Measurements from ENCODE around the gene PRR36. TPM values are rescaled to one million over a fixed set of nuclear protein-coding genes. Genes with fewer than 3 reads are reported as not detected.

Gene PRR36
- total RNA-seq, 1 experiment from 2014 or later: 3.3 TPM

GRCh38 chr19:7856679-7857663 lies 17.2 kb downstream of the PRR36 start:
- POLR2A ChIA-PET (ENCODE audit: low non-redundant PET): no interaction called here
- DNase-seq (ENCODE audit: low spot score): no peak
- no peaks in the 10 kb centered on the region for H3K36me3 ChIP-seq (ENCODE audit: insufficient read depth, low read length, poor library complexity, severe bottlenecking)
- no peaks in the 10 kb centered on the region for H3K27me3 ChIP-seq (replicated peaks; ENCODE audit: insufficient read depth, low read depth, low read length, poor library complexity)
- CTCF ChIA-PET: no interaction called here
- no TSS peak for BruUV-seq (replicated peaks)
- no peaks in the 10 kb centered on the region for H3K9me3 ChIP-seq (ENCODE audit: low read depth, low read length, poor library complexity, severe bottlenecking)
- no peak overlapping the region for H3K27ac ChIP-seq (ENCODE audit: low read depth, low read length, poor library complexity, severe bottlenecking)
- H3K4me1 ChIP-seq (ENCODE audit: insufficient read depth, low read length, poor library complexity, severe bottlenecking): no peaks in the 10 kb centered on the region
- H3K4me3 ChIP-seq (ENCODE audit: low read depth, low read length, poor library complexity, severe bottlenecking): no peak overlapping the region
- TF ChIP-seq, protein P1, sequence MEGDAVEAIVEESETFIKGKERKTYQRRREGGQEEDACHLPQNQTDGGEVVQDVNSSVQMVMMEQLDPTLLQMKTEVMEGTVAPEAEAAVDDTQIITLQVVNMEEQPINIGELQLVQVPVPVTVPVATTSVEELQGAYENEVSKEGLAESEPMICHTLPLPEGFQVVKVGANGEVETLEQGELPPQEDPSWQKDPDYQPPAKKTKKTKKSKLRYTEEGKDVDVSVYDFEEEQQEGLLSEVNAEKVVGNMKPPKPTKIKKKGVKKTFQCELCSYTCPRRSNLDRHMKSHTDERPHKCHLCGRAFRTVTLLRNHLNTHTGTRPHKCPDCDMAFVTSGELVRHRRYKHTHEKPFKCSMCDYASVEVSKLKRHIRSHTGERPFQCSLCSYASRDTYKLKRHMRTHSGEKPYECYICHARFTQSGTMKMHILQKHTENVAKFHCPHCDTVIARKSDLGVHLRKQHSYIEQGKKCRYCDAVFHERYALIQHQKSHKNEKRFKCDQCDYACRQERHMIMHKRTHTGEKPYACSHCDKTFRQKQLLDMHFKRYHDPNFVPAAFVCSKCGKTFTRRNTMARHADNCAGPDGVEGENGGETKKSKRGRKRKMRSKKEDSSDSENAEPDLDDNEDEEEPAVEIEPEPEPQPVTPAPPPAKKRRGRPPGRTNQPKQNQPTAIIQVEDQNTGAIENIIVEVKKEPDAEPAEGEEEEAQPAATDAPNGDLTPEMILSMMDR (conservative IDR thresholded peaks at IDR 0.05; ENCODE audit: low read depth, low read length): no peak
- TF ChIP-seq EZH2 (IDR thresholded peaks at IDR 0.05; ENCODE audit: borderline replicate concordance, low read depth, low read length, poor library complexity, severe bottlenecking): no peak
- intact Hi-C loops (cut with micrococcal nuclease; ENCODE audit: unreplicated experiment): loop anchor here (10.0 kb wide), 1 partner anchor 398 kb away; no protein-coding TSS in a partner anchor

DNA sequence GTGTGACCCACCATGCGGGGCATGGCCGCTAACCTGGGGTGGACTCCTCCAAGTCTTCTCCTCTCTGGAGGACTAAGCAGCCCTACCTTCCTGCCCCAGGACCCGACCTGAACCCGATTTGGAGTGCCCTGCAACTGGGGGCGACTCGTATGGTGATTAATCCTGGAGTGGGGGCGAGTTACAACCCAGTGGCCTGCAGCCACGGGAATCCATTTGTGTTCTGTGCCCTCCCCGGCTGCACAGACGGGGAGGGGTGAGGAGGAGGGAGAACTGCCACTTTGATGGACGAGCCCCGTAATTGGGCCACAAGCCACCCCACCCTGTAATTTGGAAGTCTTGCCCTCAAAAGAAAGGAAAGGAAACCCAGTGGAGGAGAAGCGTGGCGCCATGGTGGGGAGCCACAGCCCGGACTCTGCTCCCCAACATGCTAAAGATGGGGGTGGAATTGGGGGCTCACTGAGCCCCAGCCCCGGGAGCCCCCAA lies 18.0 kb downstream of the PRR36 start:
- intact Hi-C loops (cut with micrococcal nuclease; ENCODE audit: unreplicated experiment): loop anchor here (10.0 kb wide), 1 partner anchor 399 kb away; no protein-coding TSS in a partner anchor
- no peak for DNase-seq (ENCODE audit: low spot score)
- POLR2A ChIA-PET (ENCODE audit: low non-redundant PET): no interaction called here
- Histone ChIP-seq H3K9me3 (ENCODE audit: low read depth, low read length, poor library complexity, severe bottlenecking) (no peaks in the 10 kb centered on the region), H3K36me3 (ENCODE audit: insufficient read depth, low read length, poor library complexity, severe bottlenecking) (no peaks in the 10 kb centered on the region), H3K4me3 (ENCODE audit: low read depth, low read length, poor library complexity, severe bottlenecking) (no peak overlapping the region), H3K27me3 (replicated peaks; ENCODE audit: insufficient read depth, low read depth, low read length, poor library complexity) (no peaks in the 10 kb centered on the region), H3K4me1 (ENCODE audit: insufficient read depth, low read length, poor library complexity, severe bottlenecking) (no peaks in the 10 kb centered on the region), H3K27ac (ENCODE audit: low read depth, low read length, poor library complexity, severe bottlenecking) (no peak overlapping the region)
- BruUV-seq (replicated peaks): no TSS peak
- TF ChIP-seq, protein P1 (conservative IDR thresholded peaks at IDR 0.05; ENCODE audit: low read depth, low read length): no peak
- TF ChIP-seq EZH2 (IDR thresholded peaks at IDR 0.05; ENCODE audit: borderline replicate concordance, low read depth, low read length, poor library complexity, severe bottlenecking): no peak
- CTCF ChIA-PET: no interaction called here

GRCh38 chr19:7855426-7856108 lies 18.6 kb downstream of the PRR36 start:
- H3K4me1 ChIP-seq (ENCODE audit: insufficient read depth, low read length, poor library complexity, severe bottlenecking): no peaks in the 10 kb centered on the region
- BruUV-seq (replicated peaks): no TSS peak
- POLR2A ChIA-PET (ENCODE audit: low non-redundant PET): no interaction called here
- no peak for DNase-seq (ENCODE audit: low spot score)
- H3K4me3 ChIP-seq (ENCODE audit: low read depth, low read length, poor library complexity, severe bottlenecking): no peak overlapping the region
- no peaks in the 10 kb centered on the region for H3K9me3 ChIP-seq (ENCODE audit: low read depth, low read length, poor library complexity, severe bottlenecking)
- no peaks in the 10 kb centered on the region for H3K27me3 ChIP-seq (replicated peaks; ENCODE audit: insufficient read depth, low read depth, low read length, poor library complexity)
- TF ChIP-seq, protein P1 (conservative IDR thresholded peaks at IDR 0.05; ENCODE audit: low read depth, low read length): no peak
- TF ChIP-seq EZH2 (IDR thresholded peaks at IDR 0.05; ENCODE audit: borderline replicate concordance, low read depth, low read length, poor library complexity, severe bottlenecking): no peak
- intact Hi-C loops (cut with micrococcal nuclease; ENCODE audit: unreplicated experiment): loop anchor here (10.0 kb wide), 1 partner anchor 399 kb away; no protein-coding TSS in a partner anchor
- H3K36me3 ChIP-seq (ENCODE audit: insufficient read depth, low read length, poor library complexity, severe bottlenecking): no peaks in the 10 kb centered on the region
- CTCF ChIA-PET: no interaction called here
- no peak overlapping the region for H3K27ac ChIP-seq (ENCODE audit: low read depth, low read length, poor library complexity, severe bottlenecking)

Measured in A673 (cell line).